ENCODE measurements around the gene E2F2. TPM values are rescaled to one million over a fixed set of nuclear protein-coding genes. Genes with fewer than 3 reads are reported as not detected.
"Not testable (repeated sequence)": the region's sequence is repeated elsewhere in the genome, so short reads cannot be mapped to it uniquely, and the experiment has no call there.

The E2F2 gene
- total and polyA plus RNA-seq, 2 experiments from 2014 or later = 0.85 to 1.2 TPM

DNA sequence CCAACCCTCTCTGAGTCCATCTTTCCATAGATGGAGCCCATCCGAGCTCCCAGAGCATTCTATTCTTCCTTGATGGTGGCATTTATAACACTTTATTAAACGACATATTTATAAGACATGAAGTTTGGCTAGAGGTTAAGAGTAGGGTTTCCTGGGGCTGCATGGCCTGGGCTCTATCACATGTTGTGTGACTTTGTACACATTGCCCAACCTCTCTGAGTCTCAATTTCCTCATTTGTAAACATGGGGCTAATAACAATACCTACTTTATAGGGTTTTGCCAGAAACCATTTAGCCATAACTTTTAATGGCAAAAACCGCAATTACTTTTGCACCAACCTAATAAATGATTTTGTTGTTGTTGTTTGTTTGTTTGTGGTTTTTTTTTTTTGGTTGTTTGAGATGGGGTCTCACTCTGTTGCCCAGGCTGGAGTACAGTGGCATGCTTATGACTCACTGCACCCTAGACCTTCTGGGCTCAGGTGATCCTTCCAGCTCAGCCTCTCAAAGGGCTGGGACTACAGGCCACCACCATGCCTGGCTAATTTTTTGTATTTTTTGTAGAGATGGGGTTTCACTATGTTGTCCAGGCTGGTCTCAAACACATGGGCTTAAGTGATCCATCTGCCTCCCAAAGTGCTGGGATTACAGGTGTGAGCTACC is 33.1 kb downstream of the E2F2 start:
- TF ChIP-seq EZH2phosphoT487 (IDR thresholded peaks at IDR 0.05; ENCODE audit: low read depth, severe bottlenecking, unreplicated experiment) (no peak), EZH2 (IDR thresholded peaks at IDR 0.05; ENCODE audit: borderline replicate concordance) (no peak)
- TF ChIP-seq, protein P1, sequence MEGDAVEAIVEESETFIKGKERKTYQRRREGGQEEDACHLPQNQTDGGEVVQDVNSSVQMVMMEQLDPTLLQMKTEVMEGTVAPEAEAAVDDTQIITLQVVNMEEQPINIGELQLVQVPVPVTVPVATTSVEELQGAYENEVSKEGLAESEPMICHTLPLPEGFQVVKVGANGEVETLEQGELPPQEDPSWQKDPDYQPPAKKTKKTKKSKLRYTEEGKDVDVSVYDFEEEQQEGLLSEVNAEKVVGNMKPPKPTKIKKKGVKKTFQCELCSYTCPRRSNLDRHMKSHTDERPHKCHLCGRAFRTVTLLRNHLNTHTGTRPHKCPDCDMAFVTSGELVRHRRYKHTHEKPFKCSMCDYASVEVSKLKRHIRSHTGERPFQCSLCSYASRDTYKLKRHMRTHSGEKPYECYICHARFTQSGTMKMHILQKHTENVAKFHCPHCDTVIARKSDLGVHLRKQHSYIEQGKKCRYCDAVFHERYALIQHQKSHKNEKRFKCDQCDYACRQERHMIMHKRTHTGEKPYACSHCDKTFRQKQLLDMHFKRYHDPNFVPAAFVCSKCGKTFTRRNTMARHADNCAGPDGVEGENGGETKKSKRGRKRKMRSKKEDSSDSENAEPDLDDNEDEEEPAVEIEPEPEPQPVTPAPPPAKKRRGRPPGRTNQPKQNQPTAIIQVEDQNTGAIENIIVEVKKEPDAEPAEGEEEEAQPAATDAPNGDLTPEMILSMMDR (IDR thresholded peaks at IDR 0.05; ENCODE audit: poor library complexity) = no peak
- Histone ChIP-seq H4K20me1 (ENCODE audit: insufficient read depth, poor library complexity, severe bottlenecking) (no peaks in the 10 kb centered on the region), H3K79me2 (no peaks in the 10 kb centered on the region), H3K27me3 (no peaks in the 10 kb centered on the region), H3K4me2 (no peak overlapping the region), H3K27ac (no peak overlapping the region), H3K4me1 (ENCODE audit: insufficient read depth) (no peaks in the 10 kb centered on the region), H3K9me2 (replicated peaks; ENCODE audit: insufficient read depth) (no peaks in the 10 kb centered on the region), H3K9me3 (ENCODE audit: low read depth) (no peaks in the 10 kb centered on the region), H3K36me3 (replicated peaks; ENCODE audit: insufficient read depth, low read depth) (no peaks in the 10 kb centered on the region), H3K4me3 (no peak overlapping the region), H2AFZ (peak overlapping the region; percentile 31)
- no peak for DNase-seq (ENCODE audit: low spot score)
- 92% methylated on average over 3 of the region's 3 CpGs for WGBS (ENCODE audit: low lambda C conversion rate, missing lambda C conversion rate)

DNA sequence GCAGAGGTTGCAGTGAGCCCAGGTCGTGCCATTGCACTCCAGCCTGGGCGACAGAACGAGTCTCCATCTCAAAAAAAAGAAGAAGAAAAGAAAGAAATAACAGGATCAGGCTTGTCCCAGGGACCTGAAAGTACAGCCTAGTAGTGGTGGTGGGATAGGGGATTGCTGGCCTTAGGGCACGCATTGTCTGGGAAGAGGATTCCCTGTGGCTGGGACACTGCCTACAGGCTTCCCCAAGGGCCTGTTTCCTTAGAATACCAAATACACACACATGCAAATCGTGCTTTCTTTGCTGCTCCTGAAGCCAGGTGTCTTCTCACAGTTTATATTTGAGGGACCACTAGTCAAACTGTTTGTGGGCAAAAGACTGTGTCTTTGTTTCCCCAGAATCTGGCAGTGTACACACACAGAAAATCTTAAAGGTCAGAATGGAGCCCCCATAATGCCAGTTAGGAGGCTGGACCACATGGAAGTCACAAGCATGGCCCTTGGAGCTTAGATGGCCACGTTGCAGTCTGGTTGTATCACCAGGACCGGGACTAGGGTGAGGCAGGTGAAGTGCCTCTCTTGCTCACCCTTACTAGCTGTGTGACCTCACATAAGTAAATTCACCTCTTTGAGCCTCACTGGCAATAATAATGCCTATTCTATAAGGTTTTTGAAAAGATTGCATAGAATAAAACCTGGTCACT is 34.4 kb downstream of the E2F2 start:
- no peak overlapping the region for H3K4me2 ChIP-seq

GRCh38 chr1:23494836-23495235 is 36.2 kb downstream of the E2F2 start:
- H3K27ac ChIP-seq; H3K4me2 ChIP-seq; H3K9me2 ChIP-seq (replicated peaks; ENCODE audit: insufficient read depth); H3K36me3 ChIP-seq (replicated peaks; ENCODE audit: insufficient read depth, low read depth); H3K4me1 ChIP-seq (ENCODE audit: insufficient read depth); H4K20me1 ChIP-seq (ENCODE audit: insufficient read depth, poor library complexity, severe bottlenecking); H3K79me2 ChIP-seq; DNase-seq (ENCODE audit: low spot score); H3K9me3 ChIP-seq (ENCODE audit: low read depth); H3K4me3 ChIP-seq; H3K27me3 ChIP-seq; H2AFZ ChIP-seq: not testable (repeated sequence)
- WGBS (ENCODE audit: low lambda C conversion rate, missing lambda C conversion rate) = 77% methylated on average over 6 of the region's 6 CpGs

More for the DNA sequence above, 34.4 kb downstream of the E2F2 start:
- Histone ChIP-seq H4K20me1 (ENCODE audit: insufficient read depth, poor library complexity, severe bottlenecking) (no peaks in the 10 kb centered on the region), H3K27ac (no peak overlapping the region), H3K27me3 (no peaks in the 10 kb centered on the region), H2AFZ (no peak overlapping the region), H3K4me3 (no peak overlapping the region), H3K9me3 (ENCODE audit: low read depth) (no peaks in the 10 kb centered on the region), H3K36me3 (replicated peaks; ENCODE audit: insufficient read depth, low read depth) (no peaks in the 10 kb centered on the region), H3K79me2 (no peaks in the 10 kb centered on the region), H3K4me1 (ENCODE audit: insufficient read depth) (no peaks in the 10 kb centered on the region), H3K9me2 (replicated peaks; ENCODE audit: insufficient read depth) (no peaks in the 10 kb centered on the region)
- 72% methylated on average over 7 of the region's 7 CpGs for WGBS (ENCODE audit: low lambda C conversion rate, missing lambda C conversion rate)
- DNase-seq (ENCODE audit: low spot score) = no peak
- TF ChIP-seq, protein P1 (IDR thresholded peaks at IDR 0.05; ENCODE audit: poor library complexity) = no peak
- no peak for TF ChIP-seq EZH2 (IDR thresholded peaks at IDR 0.05; ENCODE audit: borderline replicate concordance)
- TF ChIP-seq EZH2phosphoT487 (IDR thresholded peaks at IDR 0.05; ENCODE audit: low read depth, severe bottlenecking, unreplicated experiment) = no peak

DNA sequence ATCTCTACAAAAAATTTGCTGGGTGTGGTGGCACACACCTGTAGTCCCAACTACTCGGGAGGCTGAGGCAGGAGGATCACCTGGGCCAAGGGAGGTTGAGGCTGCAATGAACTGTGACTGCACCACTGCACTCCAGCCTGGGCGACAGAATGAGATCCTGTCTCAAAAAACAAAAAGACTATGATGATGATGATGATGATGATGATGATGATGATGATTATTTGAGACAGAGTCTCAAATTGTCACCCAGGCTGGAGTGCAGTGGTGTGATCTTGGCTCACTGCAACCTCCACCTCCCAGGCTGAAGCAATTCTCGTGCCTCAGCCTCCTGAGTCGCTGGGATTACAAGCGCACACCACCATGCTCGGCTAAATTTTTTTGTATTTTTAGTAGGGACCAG is 38.3 kb downstream of the E2F2 start:
- not testable (repeated sequence) for H3K27ac ChIP-seq; H3K9me3 ChIP-seq (ENCODE audit: low read depth); H3K4me1 ChIP-seq (ENCODE audit: insufficient read depth); H3K79me2 ChIP-seq; DNase-seq (ENCODE audit: low spot score); H3K4me2 ChIP-seq; H2AFZ ChIP-seq; H3K4me3 ChIP-seq; H3K9me2 ChIP-seq (replicated peaks; ENCODE audit: insufficient read depth); H3K36me3 ChIP-seq (replicated peaks; ENCODE audit: insufficient read depth, low read depth); H3K27me3 ChIP-seq; H4K20me1 ChIP-seq (ENCODE audit: insufficient read depth, poor library complexity, severe bottlenecking)
- WGBS (ENCODE audit: low lambda C conversion rate, missing lambda C conversion rate) = 96% methylated on average over 6 of the region's 6 CpGs
